Measurements from ENCODE around the gene FRK.
"Not testable (repeated sequence)": the region's sequence is repeated elsewhere in the genome, so short reads cannot be mapped to it uniquely, and the experiment has no call there.

The FRK gene

GRCh38 chr6:115909923-115910546 is 150.7 kb downstream of the FRK start:
- H3K4me1 Mint-ChIP-seq: no peaks in the 10 kb centered on the region
- no peak overlapping the region for H3K27ac Mint-ChIP-seq
- no peak overlapping the region for H3K4me3 Mint-ChIP-seq
- H3K27me3 Mint-ChIP-seq: no peaks in the 10 kb centered on the region
- no peak for DNase-seq
- no peak for ATAC-seq
- no peaks in the 10 kb centered on the region for H3K9me3 Mint-ChIP-seq

- Mint-ChIP-seq H3K27ac (no peak overlapping the region), H3K9me3 (no peaks in the 10 kb centered on the region), H3K4me1 (no peaks in the 10 kb centered on the region), H3K4me3 (no peak overlapping the region), H3K27me3 (no peaks in the 10 kb centered on the region)
- ATAC-seq (no peak), DNase-seq (no peak)
These were observed 151.7 kb downstream of the FRK start for GRCh38 chr6:115908906-115909559.

GRCh38 chr6:115905471-115905870 is 155.2 kb downstream of the FRK start:
- Mint-ChIP-seq H3K27me3 (no peaks in the 10 kb centered on the region), H3K9me3 (no peaks in the 10 kb centered on the region), H3K4me3 (no peak overlapping the region), H3K27ac (no peak overlapping the region), H3K4me1 (no peaks in the 10 kb centered on the region)
- ATAC-seq (no peak), DNase-seq (no peak)

GRCh38 chr6:115902436-115902835 is 158.3 kb downstream of the FRK start:
- Mint-ChIP-seq H3K27me3 (no peaks in the 10 kb centered on the region), H3K27ac (no peak overlapping the region), H3K4me3 (no peak overlapping the region), H3K9me3 (no peaks in the 10 kb centered on the region), H3K4me1 (no peaks in the 10 kb centered on the region)
- DNase-seq: no peak
- no peak for ATAC-seq

- no peak for DNase-seq
- Mint-ChIP-seq H3K27me3 (no peaks in the 10 kb centered on the region), H3K4me1 (no peaks in the 10 kb centered on the region), H3K9me3 (no peaks in the 10 kb centered on the region), H3K4me3 (no peak overlapping the region), H3K27ac (no peak overlapping the region)
- no peak for ATAC-seq
These were observed 158.8 kb downstream of the FRK start for GRCh38 chr6:115901896-115902295.

- DNase-seq (no peak), ATAC-seq (no peak)
- H3K4me1 Mint-ChIP-seq: no peaks in the 10 kb centered on the region
- no peak overlapping the region for H3K4me3 Mint-ChIP-seq
- H3K9me3 Mint-ChIP-seq: no peaks in the 10 kb centered on the region
- H3K27me3 Mint-ChIP-seq: no peaks in the 10 kb centered on the region
- no peak overlapping the region for H3K27ac Mint-ChIP-seq
These were observed 160.9 kb downstream of the FRK start for GRCh38 chr6:115899730-115900282.

- Mint-ChIP-seq H3K4me3 (no peak overlapping the region), H3K9me3 (no peaks in the 10 kb centered on the region), H3K27me3 (no peaks in the 10 kb centered on the region), H3K27ac (no peak overlapping the region), H3K4me1 (no peaks in the 10 kb centered on the region)
- DNase-seq (no peak), ATAC-seq (no peak)
These were observed 162.4 kb downstream of the FRK start for GRCh38 chr6:115898246-115898645.

- no peak overlapping the region for H3K27ac Mint-ChIP-seq
- no peaks in the 10 kb centered on the region for H3K4me1 Mint-ChIP-seq
- ATAC-seq (no peak), DNase-seq (no peak)
- no peaks in the 10 kb centered on the region for H3K9me3 Mint-ChIP-seq
- no peak overlapping the region for H3K4me3 Mint-ChIP-seq
- H3K27me3 Mint-ChIP-seq: peaks cover 9% of the 10 kb centered on the region
These were observed 164.1 kb downstream of the FRK start for GRCh38 chr6:115896538-115897129.

GRCh38 chr6:115894426-115894992 is 166.2 kb downstream of the FRK start:
- Mint-ChIP-seq H3K4me1 (peaks cover 17% of the 10 kb centered on the region), H3K27ac (no peak overlapping the region), H3K4me3 (no peak overlapping the region), H3K27me3 (peaks cover 9% of the 10 kb centered on the region), H3K9me3 (peaks cover 0 to 5% of the 10 kb centered on the region in 2 donors)
- no peak for ATAC-seq
- no peak for DNase-seq

- DNase-seq: no peak
- Mint-ChIP-seq H3K27me3 (peaks cover 9% of the 10 kb centered on the region), H3K4me1 (peaks cover 17% of the 10 kb centered on the region), H3K9me3 (peaks cover 0 to 5% of the 10 kb centered on the region in 2 donors), H3K4me3 (no peak overlapping the region), H3K27ac (no peak overlapping the region)
- ATAC-seq: no peak
These were observed 168.9 kb downstream of the FRK start for GRCh38 chr6:115891750-115892149.

GRCh38 chr6:115891111-115891669 is 169.5 kb downstream of the FRK start:
- H3K27me3 Mint-ChIP-seq: peaks cover 9% of the 10 kb centered on the region
- H3K27ac Mint-ChIP-seq: no peak overlapping the region
- H3K4me1 Mint-ChIP-seq: peaks cover 17% of the 10 kb centered on the region
- H3K9me3 Mint-ChIP-seq: peaks cover 0 to 5% of the 10 kb centered on the region in 2 donors
- DNase-seq (no peak), ATAC-seq (peak; percentile 94)
- H3K4me3 Mint-ChIP-seq: no peak overlapping the region

GRCh38 chr6:115890238-115890637 is 170.5 kb downstream of the FRK start:
- no peak overlapping the region for H3K27ac Mint-ChIP-seq
- ATAC-seq (no peak), DNase-seq (no peak)
- peaks cover 17% of the 10 kb centered on the region for H3K4me1 Mint-ChIP-seq
- H3K9me3 Mint-ChIP-seq: peaks cover 0 to 5% of the 10 kb centered on the region in 2 donors
- peaks cover 9% of the 10 kb centered on the region for H3K27me3 Mint-ChIP-seq
- H3K4me3 Mint-ChIP-seq: no peak overlapping the region

GRCh38 chr6:115888687-115889470 is 171.8 kb downstream of the FRK start:
- H3K9me3 Mint-ChIP-seq, ATAC-seq, H3K27ac Mint-ChIP-seq, H3K27me3 Mint-ChIP-seq, DNase-seq, H3K4me3 Mint-ChIP-seq: not testable (repeated sequence)
- H3K4me1 Mint-ChIP-seq: peaks cover 17% of the 10 kb centered on the region

GRCh38 chr6:115887891-115888290 is 172.8 kb downstream of the FRK start:
- no peak for ATAC-seq

More at GRCh38 chr6:115887891-115888290, 172.8 kb downstream of the FRK start:
- Mint-ChIP-seq H3K9me3 (peaks cover 0 to 5% of the 10 kb centered on the region in 2 donors), H3K4me3 (no peak overlapping the region), H3K27ac (no peak overlapping the region), H3K4me1 (peaks cover 17% of the 10 kb centered on the region), H3K27me3 (peaks cover 9% of the 10 kb centered on the region)
- DNase-seq: no peak
